GM18951 (cell line): ENCODE results near the gene C1orf52.

ENCODE experiments used
- POLR2A ChIP-seq: IDR thresholded peaks from 4 replicates; pipeline ENCODE4 v1.6.1; 2011; ENCODE audit warnings: mild to moderate bottlenecking; ENCODE audit not compliant: insufficient read length, insufficient read depth; ENCODE audit errors: extremely low read depth
- in situ Hi-C: fragments of 300-500 bp; cut with MboI; formaldehyde crosslinking; loops from one replicate; pipeline ENCODE4 v1.12.0; 2022; ENCODE audit warnings: low sequenced_read_pairs, mixed read lengths, inconsistent platforms; ENCODE audit not compliant: unreplicated experiment

The C1orf52 gene

DNA sequence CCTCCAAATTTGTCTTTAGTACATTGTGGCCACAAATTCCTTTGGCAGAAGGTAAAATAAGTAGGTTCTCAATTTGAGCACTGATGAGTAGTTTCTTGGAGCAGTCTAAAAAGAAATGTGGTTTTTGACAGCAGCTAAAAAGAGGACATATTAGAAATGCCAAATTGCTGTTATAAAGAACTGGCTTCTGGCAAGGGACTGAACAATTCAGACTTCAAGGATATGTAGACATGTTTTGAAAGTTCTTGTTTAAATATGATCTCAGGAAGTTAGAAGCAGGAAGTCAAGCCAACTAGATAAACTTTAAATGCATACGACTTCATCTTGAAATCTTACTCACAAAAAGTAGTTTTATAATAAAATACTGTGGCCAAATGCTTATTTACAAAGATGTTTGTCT lies 18.8 kb downstream of the C1orf52 start:
- no peak for TF ChIP-seq POLR2A
- in situ Hi-C loops: no loop called here

- in situ Hi-C loops: no loop called here
- TF ChIP-seq POLR2A: no peak
Observed at GRCh38 chr1:85240174-85240601, 19.3 kb downstream of the C1orf52 start.

- TF ChIP-seq POLR2A: no peak
- in situ Hi-C loops: no loop called here
Observed at GRCh38 chr1:85237613-85238012, 21.8 kb downstream of the C1orf52 start.

- no peak for TF ChIP-seq POLR2A
- in situ Hi-C loops: no loop called here
Observed at GRCh38 chr1:85230305-85230977, 29.0 kb downstream of the C1orf52 start.

GRCh38 chr1:85229574-85230097 lies 29.8 kb downstream of the C1orf52 start:
- in situ Hi-C loops: no loop called here

DNA sequence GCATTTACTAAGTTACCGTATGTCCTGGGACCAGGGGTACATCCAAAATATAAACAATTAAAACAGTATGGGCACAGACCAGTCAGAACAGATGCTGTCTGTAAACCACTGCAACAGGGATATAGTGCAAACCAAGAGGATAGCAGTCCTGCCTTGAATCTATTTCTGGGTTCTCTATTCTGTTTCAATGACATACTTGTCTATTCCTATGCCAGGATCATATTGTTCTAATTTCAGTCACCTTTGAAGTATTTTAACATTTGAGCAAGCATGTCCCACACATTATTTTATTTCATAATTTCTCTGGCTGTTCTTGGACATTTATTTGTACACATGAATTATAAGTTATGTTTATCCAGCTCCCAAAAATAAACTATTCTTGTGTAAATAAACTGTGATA lies 30.5 kb downstream of the C1orf52 start:
- in situ Hi-C loops: no loop called here
- no peak for TF ChIP-seq POLR2A

More at GRCh38 chr1:85229574-85230097, 29.8 kb downstream of the C1orf52 start:
- TF ChIP-seq POLR2A: no peak

DNA sequence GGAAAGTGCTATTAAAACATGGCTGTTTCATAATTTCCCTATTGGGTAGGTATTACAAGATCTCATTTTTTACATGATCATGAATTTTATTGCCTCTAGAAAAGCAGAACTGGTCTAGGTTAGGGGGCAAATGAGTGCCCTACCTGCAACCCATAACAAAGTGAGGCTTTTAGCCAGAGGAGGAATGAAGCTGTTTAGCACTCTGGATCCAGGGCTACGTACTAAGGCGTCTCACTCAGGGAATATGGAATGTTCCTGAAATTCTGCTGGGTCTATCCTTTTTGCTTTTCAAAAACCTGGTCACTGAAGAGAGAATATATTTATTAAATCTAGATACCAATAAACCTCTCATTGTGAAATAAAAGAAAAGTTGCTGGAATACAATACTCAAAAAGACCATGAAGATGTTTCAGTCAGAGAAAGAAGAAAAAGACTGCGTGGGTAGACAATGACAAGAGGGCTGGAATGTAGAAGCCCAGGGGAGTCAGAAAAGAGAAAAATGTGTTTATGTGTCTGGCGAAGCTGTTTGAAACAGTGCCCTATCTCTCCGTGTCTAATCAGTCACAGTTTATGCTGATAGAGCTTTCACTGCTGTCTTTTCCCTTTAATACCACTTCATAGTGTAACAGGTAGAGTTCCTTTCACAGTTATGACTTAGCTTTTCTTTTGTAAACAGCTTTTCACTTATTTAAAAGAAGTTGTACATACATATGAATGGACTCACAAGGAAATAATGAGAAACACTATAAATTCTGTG lies 33.7 kb downstream of the C1orf52 start:
- TF ChIP-seq POLR2A: no peak
- in situ Hi-C loops: no loop called here

DNA sequence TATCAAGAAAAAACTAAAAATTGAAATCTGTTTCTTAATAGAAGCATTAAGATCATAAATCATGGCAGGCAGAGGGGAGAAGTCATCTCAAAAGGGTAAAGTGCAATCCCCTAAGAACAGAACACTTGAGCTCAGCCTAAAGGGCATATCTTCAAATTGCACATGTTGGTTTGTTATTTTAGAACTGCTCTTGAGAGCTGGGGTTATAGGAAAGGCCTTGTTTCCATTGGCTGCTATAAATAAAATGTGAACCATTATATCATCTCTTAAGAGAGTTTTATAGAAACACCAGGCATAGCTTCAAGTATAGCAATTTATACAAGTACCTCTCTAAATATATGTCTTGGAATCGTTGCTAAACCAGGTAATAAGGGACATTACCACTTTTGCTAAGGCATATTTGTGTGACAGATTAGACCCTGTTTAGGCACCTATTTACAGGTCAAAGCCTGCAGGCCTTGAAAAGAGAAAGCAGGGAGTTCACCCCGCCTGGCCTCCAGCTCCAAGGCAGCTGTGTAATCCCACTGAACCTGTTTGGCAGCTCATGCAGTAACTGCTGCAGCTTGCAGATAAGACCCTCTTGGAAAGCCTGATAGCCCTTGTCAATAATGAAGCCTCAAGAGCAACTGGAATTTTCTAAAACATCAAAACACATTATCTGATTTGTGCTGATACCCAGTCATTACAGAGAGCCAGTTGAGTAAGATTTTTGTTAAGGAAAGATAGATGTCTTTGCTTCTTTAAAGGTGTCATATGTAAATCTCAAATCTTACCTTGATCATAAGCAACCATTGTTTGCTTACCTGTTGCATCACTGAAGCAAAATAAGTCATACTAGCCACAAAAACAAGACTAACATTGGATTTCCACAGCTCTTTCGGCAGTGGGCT lies 34.5 kb downstream of the C1orf52 start:
- no peak for TF ChIP-seq POLR2A
- in situ Hi-C loops: no loop called here

- in situ Hi-C loops: no loop called here
- TF ChIP-seq POLR2A: no peak
Observed at GRCh38 chr1:85224295-85224694, 35.2 kb downstream of the C1orf52 start.

DNA sequence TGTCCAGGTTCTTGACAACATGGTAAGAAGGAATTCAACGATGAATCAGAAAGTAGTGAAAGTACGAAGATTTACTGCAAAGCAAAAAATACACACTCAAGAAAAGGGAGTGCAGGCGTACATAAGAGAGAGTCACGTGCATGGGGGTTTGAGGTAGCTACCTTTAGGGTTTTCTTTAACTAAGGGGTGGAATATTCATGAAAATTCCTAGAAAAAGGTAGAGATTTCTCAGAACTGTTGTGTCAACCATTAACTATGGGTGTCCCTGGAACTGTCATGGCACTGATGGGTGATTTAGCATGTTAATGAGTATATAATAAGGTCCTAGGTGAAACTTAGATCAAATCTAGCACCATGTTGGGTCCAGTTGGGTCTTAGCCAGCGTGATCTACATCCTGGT lies 36.1 kb downstream of the C1orf52 start:
- in situ Hi-C loops: no loop called here

DNA sequence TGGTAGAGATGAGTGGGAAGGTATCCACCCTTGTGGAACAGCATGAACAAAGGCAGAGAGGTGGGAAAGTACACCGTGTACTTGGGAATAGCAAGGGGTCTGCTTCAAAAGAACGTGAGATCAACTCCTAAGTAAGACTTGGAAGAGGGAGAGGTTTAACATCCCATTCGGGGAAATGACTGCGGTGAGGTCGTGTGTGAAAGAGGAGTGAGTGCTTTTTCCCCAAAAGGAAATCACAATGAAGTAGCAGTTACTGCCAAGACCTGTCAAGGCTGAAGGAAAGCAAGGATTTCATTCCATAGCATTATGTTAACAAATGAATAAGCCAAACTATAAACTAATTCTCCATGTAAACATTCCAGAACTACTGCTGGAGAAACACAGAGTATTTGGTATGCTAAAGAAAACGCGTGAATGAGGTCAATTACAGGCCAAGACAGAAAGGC lies 38.7 kb downstream of the C1orf52 start:
- in situ Hi-C loops: no loop called here

More for the DNA sequence above, 36.1 kb downstream of the C1orf52 start:
- no peak for TF ChIP-seq POLR2A

GRCh38 chr1:85219853-85220610 lies 39.4 kb downstream of the C1orf52 start:
- in situ Hi-C loops: no loop called here
- TF ChIP-seq POLR2A: no peak

More for the DNA sequence above, 38.7 kb downstream of the C1orf52 start:
- TF ChIP-seq POLR2A: no peak

DNA sequence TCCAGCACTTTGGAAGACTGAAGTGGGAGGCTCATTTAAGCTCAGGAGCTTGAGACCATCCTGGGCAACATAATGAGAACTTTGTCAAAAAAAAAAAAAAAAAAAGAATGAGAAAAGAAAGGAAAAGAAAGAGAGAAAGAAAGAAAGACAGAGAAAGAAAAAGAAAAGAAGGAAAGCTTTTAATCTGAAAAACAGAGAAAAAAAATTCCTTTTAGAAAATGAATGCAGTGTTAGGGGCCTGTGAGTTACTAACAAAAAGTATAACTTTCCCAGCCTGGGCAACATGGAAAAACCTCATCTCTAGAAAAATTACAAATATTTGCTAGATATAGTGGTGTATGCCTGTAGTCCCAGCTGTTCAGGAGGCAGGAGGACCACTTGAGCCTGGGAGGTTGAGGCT lies 42.8 kb downstream of the C1orf52 start:
- no peak for TF ChIP-seq POLR2A
- in situ Hi-C loops: no loop called here

GRCh38 chr1:85214654-85215053 lies 44.8 kb downstream of the C1orf52 start:
- in situ Hi-C loops: no loop called here
- TF ChIP-seq POLR2A: no peak
